ENCODE data around the gene RND1. TPM values are rescaled to one million over a fixed set of nuclear protein-coding genes. Genes with fewer than 3 reads are reported as not detected.

The RND1 gene
- total RNA-seq, 1 donor from 2014 or later = 0.27 TPM

- intact Hi-C loops (cut with micrococcal nuclease) = no loop called here
- ATAC-seq (peak; percentile 86), DNase-seq (peak; percentile 84)
Measured at GRCh38 chr12:48815126-48816110, 50.3 kb downstream of the RND1 start.

- intact Hi-C loops (cut with micrococcal nuclease) = no loop called here
- peak; percentile 89 for ATAC-seq
- peak; percentile 94 for DNase-seq
Measured at GRCh38 chr12:48814262-48815125, 51.2 kb downstream of the RND1 start.

- DNase-seq (no peak), ATAC-seq (no peak)
- intact Hi-C loops (cut with micrococcal nuclease) = no loop called here
Measured at GRCh38 chr12:48813465-48814261, 52.0 kb downstream of the RND1 start.

- intact Hi-C loops (cut with micrococcal nuclease) = no loop called here
Measured at GRCh38 chr12:48812389-48812788, 53.3 kb downstream of the RND1 start.

GRCh38 chr12:48811437-48812090, 54.1 kb downstream of the RND1 start:
- no peak for ATAC-seq
- intact Hi-C loops (cut with micrococcal nuclease) = no loop called here

More at GRCh38 chr12:48812389-48812788, 53.3 kb downstream of the RND1 start:
- ATAC-seq (no peak), DNase-seq (no peak)

GRCh38 chr12:48810903-48811431, 54.7 kb downstream of the RND1 start:
- intact Hi-C loops (cut with micrococcal nuclease) = no loop called here
- DNase-seq (no peak), ATAC-seq (no peak)

More at GRCh38 chr12:48811437-48812090, 54.1 kb downstream of the RND1 start:
- no peak for DNase-seq

GRCh38 chr12:48807981-48808380, 57.7 kb downstream of the RND1 start:
- intact Hi-C loops (cut with micrococcal nuclease) = no loop called here
- DNase-seq (no peak), ATAC-seq (no peak)

Other genes with a start within 250 kb of the RND1 start
- gene KANSL2, start 183.6 kb downstream of the RND1 start, total RNA-seq = 22.4 TPM
- gene CCNT1, start 149.2 kb downstream of the RND1 start, total RNA-seq = 16.5 TPM
- 57.0 TPM for gene ADCY6, start 76.8 kb downstream of the RND1 start, total RNA-seq
- 4.4 TPM for gene CACNB3, start 47.4 kb downstream of the RND1 start, total RNA-seq
- gene DDX23, start 13.7 kb downstream of the RND1 start, total RNA-seq = 36.4 TPM
- 6.3 TPM for gene FKBP11, start 59.6 kb upstream of the RND1 start, total RNA-seq
- 44.8 TPM for gene ARF3, start 91.6 kb upstream of the RND1 start, total RNA-seq
- gene WNT10B, start 105.9 kb upstream of the RND1 start, total RNA-seq = 0.17 TPM
- not detected for gene WNT1, start 112.5 kb upstream of the RND1 start, total RNA-seq
- 0.77 TPM for gene DDN, start 133.5 kb upstream of the RND1 start, total RNA-seq
- gene PRKAG1, start 152.9 kb upstream of the RND1 start, total RNA-seq = 78.1 TPM
- gene KMT2D, start 194.9 kb upstream of the RND1 start, total RNA-seq = 43.8 TPM
- 0.32 TPM for gene RHEBL1, start 204.1 kb upstream of the RND1 start, total RNA-seq
- gene DHH, start 228.9 kb upstream of the RND1 start, total RNA-seq = 0.52 TPM
- gene LMBR1L, start 245.0 kb upstream of the RND1 start, total RNA-seq = 30.7 TPM

Data from left ventricle myocardium superior (tissue), 1 donor.